Measurements from ENCODE around the gene TBC1D22A.

Gene TBC1D22A

GRCh38 chr22:46956498-46957215 is 194.2 kb downstream of the TBC1D22A start:
- no peak for DNase-seq (ENCODE audit: low read depth, low spot score)

DNA sequence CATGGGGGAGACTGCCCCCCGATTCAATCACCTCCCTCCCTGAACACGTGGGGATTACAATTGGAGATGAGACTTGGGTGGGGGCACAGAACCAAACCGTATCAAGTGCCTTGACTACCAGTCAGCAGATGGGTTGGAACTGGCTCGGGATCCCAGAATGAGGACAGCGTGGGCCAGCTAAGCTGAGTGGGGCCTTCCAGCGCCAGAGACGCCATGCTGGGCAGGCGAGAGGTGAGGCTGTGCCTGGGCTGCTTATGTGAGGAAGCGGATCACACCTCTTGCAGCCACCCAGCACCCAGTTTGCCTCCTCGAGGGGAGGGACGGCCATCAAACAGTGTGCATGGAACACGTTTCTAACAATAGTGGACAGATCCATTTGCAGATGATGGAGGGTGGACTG is 195.1 kb downstream of the TBC1D22A start:
- no peak for DNase-seq (ENCODE audit: low read depth, low spot score)

DNA sequence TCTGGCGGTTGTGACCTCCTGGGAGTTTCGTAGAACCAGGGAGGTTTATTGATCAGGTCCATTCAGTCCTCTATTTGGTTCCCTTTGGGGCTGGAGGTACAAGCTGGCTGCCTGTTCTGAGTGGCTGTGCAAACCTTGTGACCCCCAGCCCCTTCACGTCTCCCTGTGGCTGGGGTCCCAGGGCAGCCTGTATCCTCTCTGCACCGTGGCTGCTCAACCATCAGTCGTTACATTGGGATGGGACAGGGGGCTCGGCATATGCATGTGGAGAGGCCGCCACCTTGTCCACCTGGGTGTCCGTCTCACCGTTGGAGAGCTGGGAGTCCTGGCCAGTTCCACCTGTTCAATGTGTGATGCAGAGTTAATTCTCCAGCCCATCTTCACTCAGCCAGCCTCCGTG is 195.7 kb downstream of the TBC1D22A start:
- no peak for DNase-seq (ENCODE audit: low read depth, low spot score)

DNA sequence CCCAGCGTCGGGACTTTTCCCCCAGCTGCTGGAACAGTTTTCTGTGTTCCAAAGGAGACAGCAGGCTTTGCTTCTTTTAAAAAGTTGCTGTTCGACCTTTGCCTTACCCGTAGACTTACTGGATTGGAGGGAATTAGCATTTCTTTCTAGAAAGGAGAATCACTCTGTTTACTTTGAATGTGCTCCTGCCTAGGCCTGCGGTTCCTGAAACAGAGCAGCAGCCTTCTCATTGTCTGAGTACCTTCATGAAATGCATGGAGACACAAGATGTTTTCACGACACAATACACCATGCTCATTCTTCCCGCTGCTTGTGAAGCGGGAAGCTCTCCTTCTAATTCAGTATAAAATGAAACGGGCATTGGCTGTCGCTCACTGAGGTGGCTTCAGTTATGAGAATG is 196.2 kb downstream of the TBC1D22A start:
- DNase-seq (ENCODE audit: low read depth, low spot score) = no peak

- no peak for DNase-seq (ENCODE audit: low read depth, low spot score)
These were observed 196.9 kb downstream of the TBC1D22A start for GRCh38 chr22:46959369-46959768.

DNA sequence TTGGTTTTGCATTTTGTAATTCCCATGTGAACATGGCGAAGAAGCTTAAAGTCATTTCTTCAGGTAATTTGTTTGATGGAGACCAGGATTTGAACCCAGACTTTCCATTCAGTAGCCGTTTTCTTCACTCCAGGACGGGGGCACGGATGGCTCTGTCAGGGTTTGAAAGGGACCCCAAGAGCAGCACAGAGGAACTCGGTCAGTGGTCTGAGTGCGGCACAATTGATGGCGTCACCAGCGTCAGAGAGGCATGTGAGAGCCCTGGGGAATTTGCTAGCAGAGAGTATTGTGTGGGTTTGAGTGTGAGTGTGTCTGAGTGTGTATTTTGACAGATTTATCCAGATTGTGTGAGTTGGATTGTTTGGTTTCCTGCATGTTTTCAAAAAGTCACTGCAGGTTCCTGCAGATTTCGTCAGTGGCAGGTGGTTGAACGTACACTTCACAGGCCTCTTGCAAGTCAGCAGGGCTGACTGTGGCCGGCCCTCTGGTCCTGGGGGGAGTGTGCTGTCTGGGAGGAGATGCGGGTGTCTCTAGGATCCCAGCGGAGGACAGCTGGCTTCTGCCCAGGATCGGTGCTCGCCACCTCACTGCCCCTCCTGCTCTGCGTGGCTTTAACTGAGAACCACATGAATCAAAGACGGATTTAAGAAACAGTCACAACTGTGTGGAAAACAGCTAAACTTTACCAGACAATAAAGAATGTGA is 199.3 kb downstream of the TBC1D22A start:
- no peak for DNase-seq (ENCODE audit: low read depth, low spot score)

- DNase-seq (ENCODE audit: low read depth, low spot score) = no peak
These were observed 200.0 kb downstream of the TBC1D22A start for GRCh38 chr22:46962406-46962805.

DNA sequence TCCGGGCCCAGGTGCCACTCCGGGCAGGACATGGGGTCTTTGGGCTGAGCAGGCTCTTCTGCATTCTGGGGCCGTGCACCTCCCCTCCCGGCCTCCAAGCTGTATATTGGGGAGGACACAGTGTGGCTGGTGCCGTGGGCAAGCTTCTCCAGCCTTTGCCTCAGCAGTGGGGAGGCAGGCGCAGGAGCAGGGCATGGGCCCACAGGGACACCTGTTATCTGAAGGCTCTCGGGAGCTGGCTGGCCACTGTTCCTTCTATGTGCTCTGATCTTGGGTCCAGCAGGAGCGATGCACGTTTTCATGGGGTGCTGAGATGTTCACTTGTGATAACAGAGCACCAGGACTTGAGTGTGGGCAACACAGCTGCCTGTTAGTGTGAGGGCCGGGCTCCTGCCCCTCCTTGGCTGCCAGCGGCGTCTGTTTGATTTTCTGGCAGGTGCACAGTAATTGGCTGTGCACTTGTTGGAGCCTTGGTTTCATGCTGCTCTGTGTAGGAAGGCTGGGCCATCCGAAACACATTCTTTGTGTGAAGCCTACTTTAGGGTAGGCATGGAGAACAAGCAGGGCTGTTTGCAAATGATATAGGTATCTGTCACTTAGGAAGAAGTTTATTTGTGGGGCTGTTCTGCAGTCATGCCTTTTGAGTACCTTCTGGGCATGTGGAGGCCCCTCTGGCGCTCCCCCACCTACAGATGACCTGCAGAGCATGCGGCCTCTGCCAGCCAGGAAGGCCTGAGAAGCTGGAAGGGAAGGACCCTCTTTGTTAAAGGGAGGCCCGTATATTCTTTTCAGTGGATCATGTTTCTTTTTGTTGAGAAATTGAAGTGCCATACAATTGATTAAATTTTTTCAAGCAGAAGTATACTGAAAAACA is 201.5 kb downstream of the TBC1D22A start:
- DNase-seq (ENCODE audit: low read depth, low spot score) = no peak

DNA sequence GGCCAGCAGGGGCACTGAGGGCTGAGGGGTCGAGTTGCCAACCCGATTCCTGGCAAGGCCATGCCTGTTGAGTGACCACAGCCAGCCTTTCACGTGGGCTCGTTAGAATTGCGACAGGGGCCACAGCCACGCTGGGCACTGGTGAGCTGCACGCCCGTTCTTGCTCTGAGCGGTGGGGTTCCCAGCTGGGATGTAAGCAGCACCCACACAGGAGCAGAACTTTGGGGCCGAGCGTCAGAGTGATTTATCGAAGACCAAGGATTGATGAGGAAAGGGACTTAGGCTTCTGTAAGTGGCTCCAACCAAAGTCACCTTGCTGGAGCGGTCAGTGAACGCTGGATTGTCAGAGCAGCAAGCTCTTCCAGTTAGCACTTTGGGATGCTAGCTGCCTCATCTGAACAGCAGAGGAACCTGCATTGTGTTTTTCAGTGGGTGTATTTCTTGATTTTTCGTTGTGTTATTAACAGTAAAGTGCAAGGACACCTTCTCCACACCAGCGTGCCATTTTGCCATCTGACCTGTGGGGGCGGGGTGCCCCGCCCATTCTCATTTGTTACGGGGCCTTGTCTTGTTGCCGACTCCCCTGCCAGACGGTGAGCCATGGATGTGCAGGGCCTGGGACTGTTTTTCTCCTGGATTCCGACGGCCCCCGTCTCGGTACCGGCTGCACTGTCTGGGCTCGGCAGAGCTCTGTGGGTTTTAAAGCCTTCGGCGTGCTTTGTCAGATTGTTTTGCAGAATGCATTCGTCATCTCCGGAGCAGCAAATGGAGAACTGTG is 202.5 kb downstream of the TBC1D22A start:
- DNase-seq (ENCODE audit: low read depth, low spot score) = no peak

DNA sequence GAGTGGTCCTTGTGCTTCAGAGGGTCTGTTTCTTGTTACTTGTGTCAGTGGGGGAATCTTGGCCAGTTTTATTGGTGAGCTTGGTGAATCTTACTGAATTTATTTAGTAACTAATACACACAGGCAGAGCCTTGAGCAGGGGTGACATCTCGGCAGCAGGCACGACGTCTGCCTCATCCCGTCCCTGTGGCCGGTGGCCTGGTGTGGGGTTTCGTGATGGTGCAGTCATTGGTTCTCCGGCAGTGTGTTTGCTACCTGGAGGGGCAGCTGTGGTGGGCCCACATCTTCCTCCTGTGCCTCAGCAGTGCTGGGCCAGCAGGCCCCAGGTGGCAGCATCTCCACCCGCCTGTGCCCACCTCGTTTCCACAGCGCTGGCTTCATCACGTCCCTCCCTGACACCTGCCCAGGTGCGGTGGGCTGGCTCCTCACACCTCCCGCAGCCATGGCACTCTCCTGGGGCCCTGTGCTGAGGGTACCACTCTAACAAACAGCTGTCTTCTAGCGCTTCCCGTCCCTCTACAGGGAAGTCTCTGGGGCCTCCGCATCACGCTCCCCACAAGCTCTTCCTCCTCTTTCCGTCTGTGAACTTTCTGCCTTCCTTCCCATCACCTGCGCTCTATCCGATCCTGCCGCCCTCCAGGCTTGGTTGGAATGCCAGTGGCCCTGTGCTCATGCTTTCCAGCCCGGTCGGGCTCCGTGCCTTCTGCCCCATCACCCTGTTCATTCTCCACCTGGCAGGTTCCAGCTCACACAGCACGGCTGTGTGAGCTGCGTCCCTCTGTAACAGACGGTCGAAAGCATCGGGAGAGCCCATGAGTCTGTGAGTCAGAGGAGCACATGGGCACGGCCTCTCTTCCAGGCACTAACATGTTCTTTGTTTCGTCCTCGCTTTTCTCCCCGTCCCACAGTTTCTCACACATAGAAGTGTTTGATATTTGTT is 203.4 kb downstream of the TBC1D22A start:
- no peak for DNase-seq (ENCODE audit: low read depth, low spot score)

GRCh38 chr22:46966495-46966845 is 204.0 kb downstream of the TBC1D22A start:
- no peak for DNase-seq (ENCODE audit: low read depth, low spot score)

DNA sequence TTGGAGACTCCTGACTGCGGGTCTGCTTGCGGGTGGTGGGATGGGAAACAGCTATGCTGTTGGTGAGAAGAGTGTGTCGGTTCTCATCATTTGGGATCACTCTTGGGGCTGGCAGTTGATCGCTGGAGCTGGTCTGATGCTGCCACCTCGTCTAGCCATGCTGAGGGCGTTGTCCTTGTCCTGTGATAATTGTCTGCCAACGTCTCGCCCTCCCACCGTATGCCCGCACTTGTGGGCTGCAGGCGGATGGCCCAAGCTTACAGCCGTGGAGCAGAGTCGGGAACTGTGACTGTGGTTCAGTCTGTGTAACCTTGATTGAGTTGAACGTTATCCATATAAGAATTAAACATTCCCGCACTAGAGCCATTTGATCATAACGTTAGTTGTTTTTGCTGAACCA is 204.4 kb downstream of the TBC1D22A start:
- no peak for DNase-seq (ENCODE audit: low read depth, low spot score)

- DNase-seq (ENCODE audit: low read depth, low spot score) = peak; percentile 18
These were observed 205.3 kb downstream of the TBC1D22A start for GRCh38 chr22:46967445-46968358.

- DNase-seq (ENCODE audit: low read depth, low spot score) = no peak
These were observed 205.9 kb downstream of the TBC1D22A start for GRCh38 chr22:46968359-46968740.

- no peak for DNase-seq (ENCODE audit: low read depth, low spot score)
These were observed 206.4 kb downstream of the TBC1D22A start for GRCh38 chr22:46968848-46969247.

DNA sequence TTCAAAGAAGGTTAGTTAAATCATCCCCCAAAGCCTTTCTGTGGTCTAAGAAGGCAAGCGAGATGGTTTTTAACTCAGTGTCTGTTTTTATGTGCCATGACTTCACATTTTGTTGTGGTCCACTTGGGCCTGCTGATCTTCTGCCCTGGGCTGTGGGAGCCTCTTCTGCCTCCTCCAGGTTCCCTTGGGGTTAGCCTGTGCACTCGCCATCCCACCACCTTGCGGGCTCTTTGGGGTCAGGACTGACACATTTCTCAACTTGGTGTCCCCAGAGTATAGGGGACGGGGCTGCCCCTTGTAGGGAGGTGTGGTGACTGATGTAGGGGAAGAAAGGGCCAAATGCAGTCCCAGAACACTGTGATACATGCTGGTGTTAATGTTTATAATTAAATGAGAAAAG is 207.0 kb downstream of the TBC1D22A start:
- no peak for DNase-seq (ENCODE audit: low read depth, low spot score)

DNA sequence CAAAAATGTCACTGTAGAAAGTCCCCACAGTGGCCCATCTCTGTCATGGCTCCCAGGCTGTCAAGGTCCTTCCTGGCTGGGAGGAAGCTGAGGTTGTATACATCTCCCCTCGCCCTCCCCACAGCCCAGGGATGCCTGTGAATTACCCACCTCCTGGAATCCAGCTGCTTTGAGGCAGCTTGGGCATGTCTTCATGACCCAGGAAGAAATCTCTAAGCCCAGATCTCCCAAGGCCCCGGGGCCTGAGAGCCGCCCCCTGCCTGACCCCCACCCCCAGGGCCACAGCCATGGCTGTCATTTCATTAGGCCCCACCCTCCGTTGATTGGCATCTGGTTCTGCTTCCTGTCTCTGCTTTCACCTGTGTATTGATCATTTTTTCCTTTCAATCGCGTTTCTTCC is 207.5 kb downstream of the TBC1D22A start:
- no peak for DNase-seq (ENCODE audit: low read depth, low spot score)

- DNase-seq (ENCODE audit: low read depth, low spot score) = no peak
These were observed 208.1 kb downstream of the TBC1D22A start for GRCh38 chr22:46970411-46971098.
